H9 (cell line): ENCODE measurements around the gene S100A2. TPM values are rescaled to one million over a fixed set of nuclear protein-coding genes. Genes with fewer than 3 reads are reported as not detected.
A peak's percentile ranks its signal among the peaks of the same experiment; 100 is the strongest.

Source experiments
- DNase-seq: peaks from one replicate; pipeline ENCODE4 v3.0.0-alpha.2; 2017
- H2AFZ ChIP-seq: one replicate; pipeline ENCODE4 v1.6.1; 2013; ENCODE audit warnings: mild to moderate bottlenecking, low read length, control low read depth, moderate library complexity
- H2AK5ac ChIP-seq: 2 replicates; pipeline ENCODE4 v1.6.1; 2013; ENCODE audit warnings: low read length, control low read depth, mixed read lengths; ENCODE audit not compliant: insufficient read length
- H2BK120ac ChIP-seq: one replicate; pipeline ENCODE4 v1.6.1; 2013; ENCODE audit warnings: low read depth, mild to moderate bottlenecking, low read length, control low read depth, inconsistent platforms; ENCODE audit not compliant: poor library complexity, severe bottlenecking
- H2BK12ac ChIP-seq: 2 replicates; pipeline ENCODE4 v1.6.1; 2013; ENCODE audit warnings: low read length, control low read depth, mixed read lengths, low read depth; ENCODE audit not compliant: insufficient read length
- H2BK15ac ChIP-seq: 2 replicates; pipeline ENCODE4 v1.6.1; 2013; ENCODE audit warnings: low read depth, low read length, control low read depth
- H2BK20ac ChIP-seq: one replicate; pipeline ENCODE4 v1.6.1; 2013; ENCODE audit warnings: low read depth, mild to moderate bottlenecking, low read length, control low read depth, inconsistent platforms; ENCODE audit not compliant: poor library complexity, severe bottlenecking
- H2BK5ac ChIP-seq: 2 replicates; pipeline ENCODE4 v1.6.1; 2013; ENCODE audit warnings: low read length, control low read depth, mixed read lengths; ENCODE audit not compliant: insufficient read length
- H3K14ac ChIP-seq: 2 replicates; pipeline ENCODE4 v1.6.1; 2013; ENCODE audit warnings: low read length, control low read depth; ENCODE audit not compliant: insufficient read depth
- H3K18ac ChIP-seq: 2 replicates; pipeline ENCODE4 v1.6.1; 2013; ENCODE audit warnings: low read depth, mild to moderate bottlenecking, mixed read lengths, low read length, control low read depth; ENCODE audit not compliant: insufficient read length
- H3K23ac ChIP-seq: 2 replicates; pipeline ENCODE4 v1.6.1; 2013; ENCODE audit warnings: low read length, control low read depth, mixed read lengths, low read depth; ENCODE audit not compliant: insufficient read length
- H3K23me2 ChIP-seq: 2 replicates; pipeline ENCODE4 v1.6.1; 2013; ENCODE audit warnings: low read depth, mild to moderate bottlenecking, mixed read lengths, low read length, control low read depth; ENCODE audit not compliant: insufficient read length, poor library complexity, severe bottlenecking
- H3K27ac ChIP-seq: 2 replicates; pipeline ENCODE4 v1.5.1; 2013; ENCODE audit warnings: low read length, control low read depth, mixed read lengths, low read depth; ENCODE audit not compliant: insufficient read length
- H3K27me3 ChIP-seq: 2 replicates; pipeline ENCODE4 v1.6.1; 2013; ENCODE audit warnings: low read length, control low read depth, inconsistent platforms; ENCODE audit not compliant: insufficient read depth
- H3K4ac ChIP-seq: 2 replicates; pipeline ENCODE4 v1.6.1; 2013; ENCODE audit warnings: low read depth, mild to moderate bottlenecking, control low read depth, inconsistent platforms, low read length, moderate library complexity
- H3K4me1 ChIP-seq: 2 replicates; pipeline ENCODE4 v1.6.1; 2013; ENCODE audit warnings: low read length, control low read depth, inconsistent platforms; ENCODE audit not compliant: insufficient read depth
- H3K4me2 ChIP-seq: 2 replicates; pipeline ENCODE4 v1.6.1; 2013; ENCODE audit warnings: low read length, control low read depth, mixed read lengths; ENCODE audit not compliant: insufficient read length, insufficient read depth
- H3K56ac ChIP-seq: 2 replicates; pipeline ENCODE4 v1.6.1; 2013; ENCODE audit warnings: low read depth, mild to moderate bottlenecking, mixed read lengths, low read length, control low read depth; ENCODE audit not compliant: insufficient read length
- H3K79me1 ChIP-seq: 2 replicates; pipeline ENCODE4 v1.6.1; 2013; ENCODE audit warnings: low read depth, mild to moderate bottlenecking, moderate library complexity, low read length, control low read depth, inconsistent platforms; ENCODE audit not compliant: insufficient read depth, poor library complexity, severe bottlenecking
- H3K79me2 ChIP-seq: 2 replicates; pipeline ENCODE4 v1.6.1; 2013; ENCODE audit warnings: low read length, control low read depth, inconsistent platforms; ENCODE audit not compliant: insufficient read depth
- H3K9ac ChIP-seq: 2 replicates; pipeline ENCODE4 v1.6.1; 2013; ENCODE audit warnings: low read length, control low read depth, mixed read lengths; ENCODE audit not compliant: insufficient read length; ENCODE audit errors: extremely low read depth
- H3K9me3 ChIP-seq: one replicate; pipeline ENCODE4 v1.6.1; 2013; ENCODE audit warnings: low read depth, low read length, inconsistent platforms; ENCODE audit not compliant: control insufficient read depth
- H3T11ph ChIP-seq: one replicate; pipeline ENCODE4 v1.6.1; 2013; ENCODE audit warnings: mild to moderate bottlenecking, low read length, control low read depth, inconsistent platforms
- H4K20me1 ChIP-seq: one replicate; pipeline ENCODE4 v1.6.1; 2013; ENCODE audit not compliant: control insufficient read depth, insufficient read length, insufficient read depth
- H4K5ac ChIP-seq: 2 replicates; pipeline ENCODE4 v1.6.1; 2013; ENCODE audit warnings: low read depth, mild to moderate bottlenecking, mixed read lengths, low read length, control low read depth; ENCODE audit not compliant: insufficient read length
- H4K8ac ChIP-seq: replicated peaks from 2 replicates; pipeline ENCODE4 v1.6.1; 2013; ENCODE audit warnings: low read length, control low read depth, mixed read lengths, low read depth; ENCODE audit not compliant: insufficient read length
- H4K91ac ChIP-seq: 2 replicates; pipeline ENCODE4 v1.6.1; 2013; ENCODE audit warnings: low read depth, mild to moderate bottlenecking, moderate library complexity, mixed read lengths, low read length, control low read depth; ENCODE audit not compliant: insufficient read length
- H3K27ac Mint-ChIP-seq, 3 experiments: 2 replicates in 2 of 3; 3 replicates in 1 of 3; pipeline ENCODE4 v1.8.0; 2020 to 2021; ENCODE audit warnings: mixed read lengths in 3 of 3, mild to moderate bottlenecking in 1 of 3, moderate library complexity in 1 of 3
- H3K27me3 Mint-ChIP-seq: 2 replicates; pipeline ENCODE4 v1.8.0; 2021; ENCODE audit warnings: low read depth, mild to moderate bottlenecking, moderate library complexity, mixed read lengths
- H3K36me3 Mint-ChIP-seq, 3 experiments: 2 replicates in 2 of 3; 3 replicates in 1 of 3; pipeline ENCODE4 v1.8.0; 2020 to 2021; ENCODE audit warnings: low read depth in 3 of 3, mixed read lengths in 3 of 3; ENCODE audit not compliant: insufficient read depth in 1 of 3
- H3K4me1 Mint-ChIP-seq, 2 experiments: 2 replicates each; pipeline ENCODE4 v1.8.0; 2020; ENCODE audit warnings: mixed read lengths in 2 of 2
- H3K4me3 Mint-ChIP-seq, 2 experiments: 2 replicates in 1 of 2; 3 replicates in 1 of 2; pipeline ENCODE4 v1.8.0; 2020 to 2021; ENCODE audit warnings: mild to moderate bottlenecking in 2 of 2, mixed read lengths in 2 of 2, moderate library complexity in 1 of 2
- H3K9me3 Mint-ChIP-seq, 2 experiments: 2 replicates in 1 of 2; 3 replicates in 1 of 2; pipeline ENCODE4 v1.8.0; 2020; ENCODE audit warnings: mild to moderate bottlenecking in 2 of 2, mixed read lengths in 2 of 2, moderate library complexity in 1 of 2
- CTCF ChIP-seq: fragments of 200-600 bp; sonication (generic); conservative IDR thresholded peaks from 3 replicates; pipeline ENCODE4 v1.8.0; 2021; ENCODE audit warnings: antibody characterized with exemption, mild to moderate bottlenecking
- WGBS: extraction: QIAGEN DNeasy Blood & Tissue Kit; methylation state at CpG from one replicate; pipeline ENCODE4 v1.1.7; 2013; ENCODE audit warnings: missing lambda C conversion rate, low lambda C conversion rate, mixed read lengths; ENCODE audit not compliant: insufficient read length; ENCODE audit errors: extremely low coverage; 5-methylcytosine and 5-hydroxymethylcytosine counted together
- total RNA-seq: library from RNA; stranded (reverse); gene quantifications from 2 replicates; pipeline ENCODE4 v1.2.1, GENCODE V29; 2021

S100A2 gene
- total RNA-seq, 1 experiment from 2014 or later, result 0.57 TPM

GRCh38 chr1:153546796-153547559 is 18.7 kb downstream of the S100A2 start:
- no peak overlapping the region for H2AK5ac ChIP-seq
- H2BK5ac ChIP-seq, result no peak overlapping the region
- Mint-ChIP-seq H3K4me3 (0 out of 5 replicates have a peak overlapping the region, but pooled peaks of 1 of the 2 experiments have one; percentile 17), H3K27ac (no peak overlapping the region), H3K4me1 (peaks cover 54 to 69% of the 10 kb centered on the region in 2 experiments), H3K9me3 (no peaks in the 10 kb centered on the region), H3K36me3 (no peaks in the 10 kb centered on the region; a peak in 1 of 7 replicates), H3K27me3 (peaks cover 1% of the 10 kb centered on the region)
- no CpG with 5 or more reads among the region's 14 CpGs for WGBS
- H3K4me1 ChIP-seq, result peaks cover 6% of the 10 kb centered on the region; the same call in 1 of the 2 replicates
- no peak overlapping the region for H3T11ph ChIP-seq
- H3K23me2 ChIP-seq, result no peaks in the 10 kb centered on the region
- H2BK120ac ChIP-seq, result no peak overlapping the region
- H3K27ac ChIP-seq, result no peak overlapping the region
- no peaks in the 10 kb centered on the region for H3K79me2 ChIP-seq
- 0 out of 3 replicates have a peak, but pooled peaks have one; percentile 18 for TF ChIP-seq CTCF
- no peak overlapping the region for H3K4me2 ChIP-seq
- no peak overlapping the region for H3K9ac ChIP-seq
- no peaks in the 10 kb centered on the region for H3K9me3 ChIP-seq
- H2BK12ac ChIP-seq, result no peak overlapping the region
- H3K27me3 ChIP-seq, result no peaks in the 10 kb centered on the region
- H4K20me1 ChIP-seq, result no peaks in the 10 kb centered on the region
- no peak overlapping the region for H3K4ac ChIP-seq
- no peak overlapping the region for H3K23ac ChIP-seq
- peak; percentile 50 for DNase-seq
- H3K18ac ChIP-seq, result no peak overlapping the region
- no peak overlapping the region for H3K14ac ChIP-seq
- no peak overlapping the region for H2BK15ac ChIP-seq
- no peak overlapping the region for H4K8ac ChIP-seq
- no peak overlapping the region for H2BK20ac ChIP-seq
- no peak overlapping the region for H2AFZ ChIP-seq
- H3K79me1 ChIP-seq, result no peaks in the 10 kb centered on the region
- no peak overlapping the region for H4K5ac ChIP-seq
- no peak overlapping the region for H4K91ac ChIP-seq
- H3K56ac ChIP-seq, result no peak overlapping the region
